H7 (cell line): ENCODE measurements around the gene GNAZ. TPM values are rescaled to one million over a fixed set of nuclear protein-coding genes. Genes with fewer than 3 reads are reported as not detected.

Experiments
- DNase-seq: peaks from one replicate; pipeline ENCODE4 v3.0.0; 2012
- H3K27me3 ChIP-seq: 2 replicates; pipeline ENCODE4 v1.6.0; 2011; ENCODE audit warnings: mild to moderate bottlenecking, low read length; ENCODE audit not compliant: control insufficient read depth, insufficient read depth
- H3K36me3 ChIP-seq: replicated peaks from 2 replicates; pipeline ENCODE4 v1.5.1; 2011; ENCODE audit warnings: low read length; ENCODE audit not compliant: control insufficient read depth, insufficient read depth
- H3K4me3 ChIP-seq: 2 replicates; pipeline ENCODE4 v1.5.1; 2011; ENCODE audit warnings: low read depth, mild to moderate bottlenecking, control low read depth, low read length, moderate library complexity; ENCODE audit not compliant: insufficient read depth
- total RNA-seq: library from RNA; depleted of rRNA; stranded (reverse); fragments of >200 nt; shearing (Covaris generic); gene quantifications from 2 replicates; pipeline ENCODE4 v1.2.3, GENCODE V29; 2014

Gene GNAZ
- total RNA-seq, 1 experiment from 2014 or later: 18.0 TPM

DNA sequence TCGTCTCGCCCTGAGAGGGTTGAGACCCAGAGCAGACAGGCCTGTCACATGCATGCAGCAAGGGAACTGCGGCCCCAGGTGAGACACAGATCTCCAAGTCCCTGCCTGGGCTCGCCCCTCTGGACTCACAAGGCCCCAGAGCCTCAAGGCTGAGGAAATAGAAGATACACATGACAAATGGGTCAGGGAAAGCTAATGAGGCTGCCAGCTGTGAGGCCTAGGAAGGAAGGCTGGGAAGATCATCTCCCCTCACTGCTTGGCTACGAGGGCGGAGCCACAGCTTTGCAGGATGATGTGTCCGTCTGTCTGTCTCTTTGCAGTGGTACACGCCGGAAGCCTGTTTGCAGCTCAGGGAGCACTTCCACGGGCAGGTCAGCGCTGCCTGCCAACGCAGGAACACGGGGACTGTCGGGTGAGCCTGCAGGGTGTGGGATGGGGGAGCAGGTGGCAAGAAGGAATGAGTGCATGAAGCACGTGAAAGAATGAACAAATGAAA lies 79.5 kb downstream of the GNAZ start:
- no peaks in the 10 kb centered on the region for H3K36me3 ChIP-seq
- H3K27me3 ChIP-seq: peaks cover 2% of the 10 kb centered on the region; the same call in 1 of the 2 replicates
- H3K4me3 ChIP-seq: no peak overlapping the region
- peak; percentile 82 for DNase-seq

DNA sequence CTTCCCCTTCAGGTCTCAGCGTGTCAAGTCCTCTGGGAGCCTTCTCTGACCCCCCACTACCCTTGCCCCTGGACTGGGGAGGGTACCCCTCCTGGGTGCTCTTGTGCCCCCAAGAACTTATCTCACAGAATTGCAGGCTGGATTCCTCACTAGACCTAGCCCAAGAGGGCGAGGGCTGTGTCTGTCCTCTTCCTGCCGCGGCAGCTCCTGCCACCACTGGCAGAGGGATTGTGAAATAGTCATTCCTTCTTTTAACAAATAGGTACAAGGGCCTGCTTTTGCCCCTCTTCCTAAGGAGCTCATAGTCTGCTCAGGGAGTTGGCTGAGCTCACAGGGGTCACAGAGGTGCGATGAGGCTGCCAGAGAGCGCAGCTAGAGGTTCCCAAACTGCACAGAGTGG lies 80.4 kb downstream of the GNAZ start:
- Histone ChIP-seq H3K4me3 (no peak overlapping the region), H3K36me3 (no peaks in the 10 kb centered on the region), H3K27me3 (peaks cover 1% of the 10 kb centered on the region; the same call in 1 of the 2 replicates)
- DNase-seq: peak; percentile 28

DNA sequence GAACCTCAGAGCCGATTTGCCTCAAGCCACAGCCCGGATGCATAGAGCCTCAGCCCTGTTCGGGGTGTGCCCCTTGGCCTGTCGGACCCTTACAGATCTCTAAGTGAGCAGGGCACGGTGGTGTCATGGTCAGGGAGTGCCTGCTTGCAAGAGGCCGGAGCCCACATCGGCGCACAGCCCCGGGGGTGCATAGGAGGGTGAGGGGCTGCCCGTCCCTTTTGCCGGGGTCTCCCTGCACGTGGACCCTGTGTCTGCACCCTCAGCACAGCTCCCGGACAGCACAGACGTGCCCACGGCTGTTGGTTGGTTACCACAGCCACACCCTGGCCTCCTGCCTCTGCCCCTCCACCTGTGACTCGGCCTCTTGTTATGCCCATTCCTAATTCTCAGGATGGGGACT lies 81.5 kb downstream of the GNAZ start:
- Histone ChIP-seq H3K4me3 (no peak overlapping the region), H3K27me3 (no peaks in the 10 kb centered on the region; the same call in 1 of the 2 replicates), H3K36me3 (no peaks in the 10 kb centered on the region)
- peak; percentile 39 for DNase-seq

DNA sequence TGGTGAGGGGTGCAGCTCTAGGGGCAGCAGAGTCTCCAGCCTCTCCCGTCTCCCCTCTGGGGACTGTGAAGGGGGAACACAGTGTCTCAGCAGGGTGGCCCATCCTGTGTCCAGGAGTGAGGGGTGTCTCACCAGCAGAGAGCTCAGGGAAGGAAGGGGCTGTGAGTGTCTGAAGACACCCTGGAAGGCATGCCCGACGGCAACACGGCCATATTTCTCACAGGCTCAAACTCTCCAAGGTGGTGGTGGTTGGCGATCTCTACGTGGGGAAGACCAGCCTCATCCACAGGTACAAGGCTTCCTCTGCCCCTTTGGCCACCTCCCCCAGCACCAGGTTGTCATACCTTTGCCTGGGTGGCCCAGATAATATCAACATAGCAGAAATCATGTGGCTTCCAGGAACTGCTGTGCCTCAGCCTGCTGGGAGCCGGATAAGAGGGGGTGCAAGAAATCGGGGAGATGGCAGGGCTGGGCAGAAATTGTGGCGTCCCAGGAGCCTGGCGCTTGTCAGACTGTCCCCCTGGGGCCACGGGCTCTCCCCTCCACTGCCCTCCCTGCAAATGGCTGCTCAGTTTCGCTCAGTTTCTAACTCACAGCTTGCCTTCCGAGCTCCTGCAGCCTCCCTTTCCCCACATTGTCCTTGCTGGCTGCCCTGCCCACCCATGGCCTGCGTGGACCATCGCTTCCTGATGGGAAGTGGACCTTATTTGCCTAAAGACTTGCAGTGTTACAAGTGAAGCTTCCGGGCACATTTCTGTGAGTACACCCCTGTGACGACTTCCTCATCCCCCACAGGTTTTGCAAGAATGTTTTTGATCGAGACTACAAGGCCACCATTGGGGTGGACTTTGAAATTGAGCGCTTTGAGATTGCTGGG lies 82.2 kb downstream of the GNAZ start:
- Histone ChIP-seq H3K36me3 (no peaks in the 10 kb centered on the region), H3K4me3 (no peak overlapping the region), H3K27me3 (no peaks in the 10 kb centered on the region; the same call in 1 of the 2 replicates)
- peak; percentile 40 for DNase-seq

DNA sequence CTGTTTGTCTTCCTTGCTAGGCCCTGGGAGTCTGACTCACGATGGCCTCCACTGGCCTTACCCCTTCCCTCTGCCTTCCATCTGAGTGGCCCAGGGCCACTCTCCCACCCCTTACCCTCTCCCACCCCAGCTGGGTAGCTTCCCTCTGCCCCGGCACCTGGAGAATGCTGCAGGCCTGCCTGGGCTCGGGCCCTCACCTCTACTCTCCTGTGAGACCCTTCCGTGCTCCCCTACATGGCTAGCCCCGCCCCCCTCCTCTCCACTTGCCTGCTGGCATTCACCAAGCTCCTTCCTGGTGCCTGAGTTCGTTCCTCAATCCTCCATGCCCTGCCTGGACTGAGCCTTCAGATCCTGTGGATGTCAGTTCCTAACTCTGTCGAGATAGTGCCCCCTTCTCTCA lies 83.7 kb downstream of the GNAZ start:
- no peak overlapping the region for H3K4me3 ChIP-seq
- DNase-seq: peak; percentile 78

DNA sequence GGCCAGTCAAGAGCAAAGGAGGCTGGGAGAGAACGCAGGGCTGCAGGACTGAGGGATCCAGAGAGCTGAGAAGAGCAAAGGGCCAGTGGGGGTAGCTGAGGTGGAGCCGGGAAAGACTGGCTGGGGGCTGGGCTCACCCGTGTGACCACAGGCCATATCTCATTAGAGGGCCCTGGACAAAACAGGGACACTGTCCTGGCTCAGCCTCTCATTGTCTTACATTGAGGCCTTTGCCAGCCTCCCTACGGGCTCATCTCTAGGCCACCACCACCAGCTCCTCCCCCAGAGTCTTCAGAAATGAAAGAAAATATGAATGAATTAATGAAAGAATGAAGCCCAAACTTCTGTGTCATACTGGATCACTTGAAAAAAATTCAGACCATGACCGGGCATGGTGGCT lies 84.1 kb downstream of the GNAZ start:
- Histone ChIP-seq H3K36me3 (no peaks in the 10 kb centered on the region), H3K4me3 (no peak overlapping the region), H3K27me3 (no peaks in the 10 kb centered on the region)
- peak; percentile 31 for DNase-seq

More for the DNA sequence above, 83.7 kb downstream of the GNAZ start:
- no peaks in the 10 kb centered on the region for H3K27me3 ChIP-seq
- no peaks in the 10 kb centered on the region for H3K36me3 ChIP-seq

DNA sequence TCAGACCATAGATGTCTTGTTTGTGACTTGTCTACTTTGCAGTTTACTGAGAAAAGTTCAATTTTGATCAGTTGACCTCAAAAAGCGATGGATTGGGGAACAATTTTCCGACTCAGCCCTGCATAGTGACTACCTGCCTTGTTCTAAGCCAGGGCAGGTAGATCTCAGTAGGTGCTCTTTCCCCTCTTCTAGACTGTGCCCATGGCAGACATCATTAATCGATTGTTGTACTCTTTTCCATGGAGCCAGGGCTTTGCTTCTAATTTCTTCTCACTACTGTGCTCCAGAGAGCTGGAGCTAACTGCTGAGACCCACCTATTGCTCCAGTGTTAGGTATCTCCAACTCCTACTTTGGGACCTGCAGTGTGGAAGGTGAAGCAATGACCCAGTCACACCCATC lies 84.8 kb downstream of the GNAZ start:
- Histone ChIP-seq H3K4me3 (no peak overlapping the region), H3K36me3 (no peaks in the 10 kb centered on the region), H3K27me3 (no peaks in the 10 kb centered on the region)
- DNase-seq: no peak

DNA sequence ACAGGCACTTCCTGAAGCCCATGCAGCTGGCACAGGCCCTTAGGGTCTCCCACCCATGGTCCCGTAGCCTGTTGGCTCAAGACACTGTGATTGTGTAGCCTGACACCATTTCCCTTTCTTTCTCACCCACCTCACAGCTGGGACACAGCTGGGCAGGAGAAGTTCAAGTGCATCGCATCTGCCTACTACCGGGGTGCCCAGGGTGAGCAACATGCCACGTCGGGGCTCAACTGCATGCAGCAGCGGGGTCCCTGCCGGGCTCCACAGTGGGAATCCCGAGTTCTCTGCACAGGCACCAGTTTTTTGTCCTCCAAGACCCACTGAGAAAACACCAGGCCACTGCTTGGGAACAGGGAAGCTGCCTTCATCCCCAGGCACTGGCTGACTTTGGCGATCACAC lies 85.5 kb downstream of the GNAZ start:
- DNase-seq: peak; percentile 38
- H3K4me3 ChIP-seq: no peak overlapping the region
- H3K36me3 ChIP-seq: no peaks in the 10 kb centered on the region
- H3K27me3 ChIP-seq: no peaks in the 10 kb centered on the region

DNA sequence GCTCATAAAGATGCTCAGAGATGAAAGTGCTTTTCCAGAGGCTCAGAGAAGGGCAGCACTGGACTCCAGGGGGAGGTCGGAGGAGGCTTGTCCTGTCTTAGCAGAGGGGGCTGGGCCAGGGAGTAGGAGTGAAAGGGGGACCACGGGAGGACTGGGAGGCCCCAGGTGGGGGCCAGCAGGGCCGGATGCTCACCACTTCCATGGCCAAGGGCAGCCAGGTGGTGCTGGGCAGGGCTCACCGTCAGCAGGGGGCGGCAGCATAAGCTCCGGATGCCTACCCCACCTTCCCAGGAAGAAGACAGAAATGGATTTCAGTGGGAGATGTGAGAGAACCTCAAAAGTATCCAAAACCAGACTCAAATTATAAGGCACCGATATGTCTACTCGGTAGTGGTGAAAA lies 86.0 kb downstream of the GNAZ start:
- Histone ChIP-seq H3K27me3 (no peaks in the 10 kb centered on the region), H3K36me3 (no peaks in the 10 kb centered on the region), H3K4me3 (no peak overlapping the region)
- peak; percentile 89 for DNase-seq

DNA sequence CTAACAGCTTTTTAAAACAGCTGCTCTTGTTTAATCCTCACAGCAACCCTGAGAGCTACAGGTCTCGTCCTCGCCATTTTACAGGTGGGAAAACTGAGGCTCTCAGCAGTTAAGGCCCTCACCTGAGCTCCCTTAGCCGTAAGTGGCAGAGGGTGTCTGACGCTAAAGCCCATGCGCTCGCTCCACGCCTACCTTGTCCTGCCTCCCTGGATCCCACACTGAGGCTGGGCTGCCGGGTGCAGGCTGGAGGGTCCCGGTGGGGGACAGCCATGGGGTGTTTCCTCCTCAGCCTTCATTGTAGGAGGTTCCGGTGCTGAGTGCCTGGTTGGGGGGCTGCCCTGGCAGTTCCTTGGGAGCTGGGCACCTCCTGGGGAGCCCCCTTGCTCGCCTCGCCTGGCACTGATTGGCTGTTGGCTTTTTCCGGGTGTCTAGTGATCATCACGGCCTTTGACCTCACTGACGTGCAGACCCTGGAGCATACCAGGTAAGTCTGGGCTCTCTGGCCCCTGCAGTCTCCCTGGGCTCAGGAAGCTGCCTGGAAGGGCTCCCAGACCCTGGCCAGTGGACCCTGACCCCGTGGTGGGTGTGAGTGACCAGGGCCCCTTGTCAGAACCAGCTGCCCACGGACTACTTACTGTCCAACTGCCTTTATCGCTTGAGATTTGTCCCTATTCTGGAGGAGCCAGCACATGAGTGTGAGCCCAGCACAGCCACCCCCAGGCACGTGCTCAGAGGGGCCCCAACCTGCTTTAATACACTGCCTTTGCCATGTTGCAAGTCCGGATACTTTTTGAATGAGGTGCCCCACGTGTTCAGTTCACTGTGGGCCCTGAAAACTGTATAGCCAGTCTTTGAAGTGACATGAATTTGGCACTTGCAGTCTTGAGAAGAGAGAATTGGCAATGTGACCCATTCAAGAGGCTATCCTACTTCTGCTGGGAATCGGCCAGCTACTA lies 87.5 kb downstream of the GNAZ start:
- no peaks in the 10 kb centered on the region for H3K36me3 ChIP-seq
- H3K27me3 ChIP-seq: no peaks in the 10 kb centered on the region
- H3K4me3 ChIP-seq: no peak overlapping the region
- peak; percentile 57 for DNase-seq

DNA sequence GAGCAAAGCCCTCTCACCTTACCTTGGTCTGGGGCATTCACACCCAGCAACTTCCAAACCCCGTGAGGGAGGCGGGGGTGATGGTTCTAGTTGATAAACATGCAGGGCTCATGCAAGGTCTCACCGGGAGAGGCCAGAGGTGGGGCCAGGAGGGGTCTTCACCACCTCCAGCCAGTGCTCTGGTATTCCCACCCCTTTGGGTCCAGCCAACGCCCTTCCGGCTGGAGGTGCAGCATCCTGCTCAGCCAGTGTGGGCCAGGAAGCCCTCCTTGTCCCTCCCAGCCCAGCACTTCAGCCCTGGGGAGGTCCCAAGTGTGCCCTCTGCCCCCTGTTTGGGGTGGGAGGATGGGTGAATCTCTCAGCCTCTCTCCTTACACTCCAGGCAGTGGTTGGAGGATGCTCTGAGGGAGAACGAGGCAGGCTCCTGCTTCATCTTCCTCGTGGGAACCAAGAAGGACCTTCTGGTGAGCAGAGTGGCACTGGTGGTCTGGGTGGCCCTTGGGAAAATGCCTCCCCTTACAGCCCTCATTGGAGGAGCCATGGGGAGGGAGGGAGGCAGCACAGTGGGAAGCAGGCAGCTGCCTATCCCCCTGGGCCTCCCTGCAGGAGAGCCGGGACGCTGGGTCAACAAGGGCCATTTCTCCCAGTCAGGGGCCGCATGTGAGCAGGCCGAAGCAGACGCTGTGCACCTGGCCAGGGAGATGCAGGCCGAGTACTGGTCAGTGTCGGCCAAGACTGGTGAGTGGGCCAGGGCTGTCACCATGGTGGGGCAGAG lies 88.4 kb downstream of the GNAZ start:
- Histone ChIP-seq H3K27me3 (no peaks in the 10 kb centered on the region), H3K4me3 (no peak overlapping the region), H3K36me3 (no peaks in the 10 kb centered on the region)
- peak; percentile 55 for DNase-seq

DNA sequence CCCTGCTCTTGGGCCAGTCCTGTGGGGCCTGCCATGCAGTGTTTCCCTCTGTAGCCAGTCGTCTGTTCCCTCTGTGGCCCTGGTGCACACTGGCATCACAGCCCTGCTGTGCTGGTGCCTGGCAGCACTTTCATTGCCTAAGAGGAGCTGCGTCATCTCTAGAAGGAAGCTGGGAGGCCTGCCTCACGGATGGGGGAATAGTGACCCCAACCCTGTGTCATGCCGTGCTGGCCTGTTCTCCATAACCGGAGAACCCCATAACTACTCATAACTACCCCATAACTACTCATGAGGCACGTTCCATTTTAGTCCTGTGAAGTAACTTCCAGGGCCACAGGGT lies 88.9 kb downstream of the GNAZ start:
- DNase-seq: peak; percentile 42
- Histone ChIP-seq H3K36me3 (no peaks in the 10 kb centered on the region), H3K27me3 (no peaks in the 10 kb centered on the region), H3K4me3 (no peak overlapping the region)

DNA sequence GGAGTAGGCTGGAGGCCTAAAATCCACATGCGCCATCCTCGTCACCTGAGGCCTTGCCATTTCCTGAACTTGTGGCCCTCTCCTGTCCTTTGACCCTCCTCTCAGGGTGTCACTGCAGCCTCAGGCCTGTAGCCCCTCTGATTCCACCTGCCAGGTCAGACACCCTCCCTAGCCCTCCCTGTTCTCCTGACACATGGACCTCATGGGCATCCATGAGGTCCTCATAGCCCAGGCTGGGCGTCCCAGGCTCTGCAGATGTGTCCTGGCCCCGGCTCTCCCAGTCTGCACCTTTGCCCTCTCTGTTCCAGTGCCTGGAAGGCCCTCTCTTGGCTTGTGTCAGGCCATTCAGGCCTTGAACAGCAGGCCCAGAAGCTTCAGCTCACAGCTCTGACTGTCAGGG lies 90.7 kb downstream of the GNAZ start:
- peak; percentile 27 for DNase-seq
- Histone ChIP-seq H3K4me3 (no peak overlapping the region), H3K27me3 (no peaks in the 10 kb centered on the region), H3K36me3 (no peaks in the 10 kb centered on the region)

DNA sequence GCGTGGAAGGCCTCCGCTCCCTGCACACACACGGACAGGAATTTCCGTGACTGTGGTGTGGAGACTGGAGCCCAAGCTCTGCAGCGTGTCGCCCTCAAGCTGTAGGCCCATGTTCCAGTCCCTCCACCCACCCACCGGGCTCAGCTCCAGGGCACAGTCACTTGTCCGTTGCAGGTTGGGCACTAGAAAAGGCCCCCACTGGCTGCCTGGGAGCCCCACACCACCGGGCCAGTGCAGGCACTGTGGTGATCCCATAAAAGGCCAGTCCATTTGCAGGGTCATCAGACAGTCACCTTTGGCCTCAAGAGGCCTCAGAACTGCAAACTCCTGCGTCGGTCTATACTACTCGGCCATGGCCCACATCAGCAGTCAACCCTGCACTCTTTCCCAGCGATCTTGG lies 91.3 kb downstream of the GNAZ start:
- Histone ChIP-seq H3K27me3 (no peaks in the 10 kb centered on the region), H3K4me3 (no peak overlapping the region), H3K36me3 (no peaks in the 10 kb centered on the region)
- peak; percentile 37 for DNase-seq
